C4-2B (cell line): ENCODE results near the gene CCDC9B.

Source experiments
- H3K27ac ChIP-seq: fragments of 450-650 bp; 2 replicates; pipeline ENCODE4 v1.5.1; 2017
- CTCF ChIP-seq: fragments of 450-650 bp; conservative IDR thresholded peaks from 2 replicates; pipeline ENCODE4 v1.5.1; 2017; ENCODE audit warnings: mild to moderate bottlenecking
- ZFX ChIP-seq: fragments of 450-650 bp; IDR thresholded peaks from 2 replicates; pipeline ENCODE4 v1.6.1; 2017

CCDC9B gene

DNA sequence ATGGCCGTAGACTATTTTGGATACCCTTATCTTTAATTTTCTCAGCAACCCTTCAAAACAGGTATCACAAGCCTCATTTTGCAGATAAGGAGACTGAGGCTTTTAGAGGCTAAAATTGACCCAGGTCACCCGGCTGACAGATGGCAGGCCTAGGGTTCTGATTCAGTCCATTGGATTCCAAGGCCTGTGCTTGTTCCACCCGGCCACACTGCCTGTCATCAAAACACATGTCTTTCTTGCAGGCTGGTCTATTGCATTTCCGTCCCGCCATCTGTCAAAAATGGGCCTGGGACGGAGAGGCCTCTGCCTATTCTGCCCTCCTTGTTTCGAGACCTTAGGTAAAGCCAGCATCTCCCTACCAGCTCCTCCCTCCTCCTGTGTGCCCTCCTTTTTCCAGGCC, 9.1 kb downstream of the CCDC9B start:
- H3K27ac ChIP-seq, result no peak overlapping the region
- no peak for TF ChIP-seq ZFX

GRCh38 chr15:40331026-40331425, 9.7 kb downstream of the CCDC9B start:
- TF ChIP-seq ZFX, result no peak
- TF ChIP-seq CTCF, result no peak
- H3K27ac ChIP-seq, result no peak overlapping the region

- TF ChIP-seq CTCF (no peak), ZFX (no peak)
- no peak overlapping the region for H3K27ac ChIP-seq
Observed at GRCh38 chr15:40330368-40330836, 10.3 kb downstream of the CCDC9B start.

- no peak overlapping the region for H3K27ac ChIP-seq
- TF ChIP-seq ZFX, result no peak
- no peak for TF ChIP-seq CTCF
Observed at GRCh38 chr15:40329804-40330203, 10.9 kb downstream of the CCDC9B start.

DNA sequence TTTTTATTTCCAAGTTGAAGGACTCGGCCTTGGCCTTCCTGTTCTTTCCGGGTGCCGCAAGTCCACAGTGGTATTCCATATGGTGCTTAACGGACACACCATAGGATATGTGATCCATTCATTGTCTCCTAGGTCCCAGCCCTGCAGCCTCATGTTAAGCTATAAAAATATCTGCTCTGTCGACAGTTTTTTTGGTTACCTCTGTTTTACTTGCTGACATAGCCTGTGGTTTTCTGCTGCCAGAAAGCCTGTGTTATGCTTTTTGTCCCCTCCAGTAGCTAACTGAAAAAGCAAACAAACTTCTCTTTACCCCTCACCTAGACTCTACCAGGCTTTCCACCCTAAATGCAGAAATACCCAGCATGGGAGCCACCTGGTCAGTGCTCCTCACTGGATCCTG, 12.0 kb downstream of the CCDC9B start:
- TF ChIP-seq CTCF (no peak), ZFX (no peak)
- H3K27ac ChIP-seq, result no peak overlapping the region

DNA sequence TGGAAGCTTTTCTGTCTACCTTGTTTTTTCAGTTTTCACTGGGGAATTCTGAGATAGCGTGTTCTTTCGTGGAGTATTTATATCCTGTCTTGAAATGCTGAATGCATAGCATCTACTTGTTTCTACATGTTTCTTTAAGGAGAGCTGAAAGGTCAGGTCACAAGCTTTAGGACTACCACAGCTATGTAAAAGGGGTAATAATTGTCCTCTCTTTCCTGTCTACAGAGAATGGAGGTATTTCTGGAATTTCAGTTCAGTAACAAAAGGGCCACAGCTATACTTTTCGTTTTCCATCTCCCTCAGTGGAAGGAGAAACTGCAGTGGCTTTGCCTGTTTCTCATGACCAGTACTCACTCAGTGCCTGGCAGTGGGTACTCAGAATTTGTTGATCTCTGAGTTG, 12.6 kb downstream of the CCDC9B start:
- TF ChIP-seq CTCF (no peak), ZFX (no peak)
- no peak overlapping the region for H3K27ac ChIP-seq

DNA sequence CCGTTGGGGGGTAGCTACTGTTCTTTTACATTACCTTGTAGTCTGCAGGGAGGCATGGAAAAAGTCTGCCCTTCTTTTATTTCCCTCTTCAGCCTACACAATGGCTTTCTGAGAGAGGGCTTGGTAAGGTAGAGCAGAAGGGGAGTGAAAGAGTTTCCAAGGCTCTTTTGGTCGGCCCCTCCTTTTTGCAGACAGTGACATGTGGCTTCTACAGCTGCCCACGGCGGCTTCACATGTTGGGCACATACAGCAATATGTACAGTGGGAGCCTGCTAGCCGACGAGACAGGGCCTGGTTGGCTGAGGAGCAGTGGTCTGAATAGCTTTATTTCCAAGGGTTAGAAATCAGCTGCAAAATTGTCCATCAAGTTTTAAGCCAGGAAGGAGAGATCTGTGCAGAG, 13.3 kb downstream of the CCDC9B start:
- no peak overlapping the region for H3K27ac ChIP-seq
- no peak for TF ChIP-seq CTCF
- TF ChIP-seq ZFX, result no peak

DNA sequence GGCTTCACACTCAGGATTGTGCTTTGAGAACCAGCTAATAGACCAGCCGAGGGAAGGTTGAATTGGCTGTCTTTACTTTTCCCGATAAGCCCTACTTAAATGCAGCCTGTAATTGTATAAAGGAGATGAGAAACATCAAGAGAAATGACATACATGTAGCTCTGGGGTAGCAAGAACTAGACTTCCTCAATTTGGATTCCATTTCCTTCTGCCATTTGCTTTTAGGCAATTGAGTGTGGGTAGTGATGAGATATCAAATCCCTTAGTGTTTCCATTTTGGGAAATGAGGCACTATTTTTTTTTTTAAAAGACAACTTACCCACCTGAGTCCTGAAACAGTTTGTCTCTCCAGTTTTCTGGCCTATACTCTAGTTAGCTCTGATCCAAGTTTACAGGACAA, 15.0 kb downstream of the CCDC9B start:
- TF ChIP-seq ZFX (no peak), CTCF (no peak)

More for the DNA sequence above, 15.0 kb downstream of the CCDC9B start:
- no peak overlapping the region for H3K27ac ChIP-seq
